Stimulated activated CD8-positive, alpha-beta memory T cell treated with anti-CD3 and anti-CD28 coated beads, Interleukin-2, amount 100 ng/mL, for 48 hours (primary cell): ENCODE measurements around the gene AARS2.

ENCODE experiments used
- DNase-seq, 2 donors: peaks; one replicate each; pipeline ENCODE4 v3.0.0-alpha.2; 2020; ENCODE audit warnings: low read depth in 2 of 2

Gene AARS2

DNA sequence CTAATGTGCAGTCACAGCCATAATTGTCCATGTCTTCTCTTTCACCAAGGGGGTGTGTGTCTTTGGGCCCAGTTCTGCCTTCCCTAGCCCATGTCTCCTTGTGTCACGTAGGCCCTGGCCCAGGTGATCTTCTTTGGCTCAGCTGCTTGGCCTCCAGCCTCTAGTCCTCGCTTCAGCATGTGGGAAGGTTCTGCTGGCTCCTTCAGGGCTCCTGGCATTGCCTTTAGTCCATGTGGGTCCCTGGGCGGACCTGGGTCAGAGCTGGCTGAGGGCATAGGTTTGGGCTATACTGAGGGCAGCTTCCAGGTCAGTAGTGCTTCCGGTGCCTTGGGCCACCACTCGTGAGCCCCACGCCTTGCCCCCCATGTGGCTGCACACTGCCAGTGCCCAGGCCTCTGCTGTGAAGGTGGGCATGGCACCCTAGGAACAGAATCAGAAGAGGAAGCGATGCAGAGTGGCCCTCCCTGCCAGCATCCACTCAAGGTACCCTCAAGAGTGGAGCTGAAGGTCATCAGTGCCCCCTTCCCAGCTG, 12.8 kb downstream of the AARS2 start:
- DNase-seq = no peak

DNA sequence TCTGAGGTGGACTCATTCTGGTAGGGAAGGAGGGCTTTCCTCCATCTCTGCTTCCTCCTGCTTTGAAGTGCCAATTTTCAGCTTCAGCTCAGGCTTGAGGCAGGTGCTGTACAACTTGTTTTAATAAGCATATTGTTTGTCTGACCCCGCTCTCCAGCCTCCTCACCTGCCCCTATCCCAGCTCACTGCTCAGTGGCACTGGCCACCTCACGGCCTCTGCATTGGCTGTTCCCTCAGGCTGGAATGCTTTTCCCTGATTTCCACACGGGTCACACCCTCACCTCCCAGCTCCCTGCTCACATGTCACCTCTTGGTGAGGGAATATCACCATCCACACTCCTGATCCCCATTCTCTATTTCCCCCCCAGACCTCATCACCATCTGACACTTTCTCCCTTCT, 14.3 kb downstream of the AARS2 start:
- DNase-seq = no peak

DNA sequence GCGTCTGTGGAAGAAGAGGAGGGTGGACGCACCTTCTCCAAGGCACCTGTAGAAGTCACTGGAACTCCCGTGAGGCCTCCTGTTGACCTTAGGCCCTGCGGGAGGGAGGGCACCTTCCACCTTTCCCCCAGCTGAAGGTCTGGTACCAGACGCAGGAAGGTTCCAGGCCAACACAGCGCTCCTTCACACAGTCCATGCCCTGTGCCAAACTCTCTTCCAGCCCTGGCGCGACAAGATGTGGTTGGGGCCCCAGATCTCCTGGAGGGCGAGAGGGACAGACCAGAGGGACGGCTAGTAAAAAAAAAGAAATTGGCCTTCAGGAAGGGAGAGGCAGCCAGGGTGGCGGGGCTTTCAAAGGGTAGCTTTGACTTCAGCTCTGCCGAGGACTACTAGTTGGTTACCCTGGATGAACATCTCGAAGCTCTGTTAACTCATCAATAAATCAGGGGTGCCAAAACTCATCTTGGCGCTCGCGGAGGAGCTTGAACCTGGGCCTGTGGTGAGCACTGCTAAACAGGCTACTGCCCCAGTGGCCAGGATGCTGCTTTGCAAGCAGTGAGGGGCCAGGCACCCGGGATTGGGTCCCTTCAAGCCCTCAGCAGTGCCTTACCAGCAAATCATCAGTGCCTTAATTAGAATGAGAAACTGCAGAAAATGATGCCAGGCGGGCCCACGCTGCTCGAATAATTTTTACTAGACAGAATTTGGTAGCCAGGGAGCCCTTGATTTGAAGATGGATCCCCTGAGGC, 14.9 kb downstream of the AARS2 start:
- no peak for DNase-seq

DNA sequence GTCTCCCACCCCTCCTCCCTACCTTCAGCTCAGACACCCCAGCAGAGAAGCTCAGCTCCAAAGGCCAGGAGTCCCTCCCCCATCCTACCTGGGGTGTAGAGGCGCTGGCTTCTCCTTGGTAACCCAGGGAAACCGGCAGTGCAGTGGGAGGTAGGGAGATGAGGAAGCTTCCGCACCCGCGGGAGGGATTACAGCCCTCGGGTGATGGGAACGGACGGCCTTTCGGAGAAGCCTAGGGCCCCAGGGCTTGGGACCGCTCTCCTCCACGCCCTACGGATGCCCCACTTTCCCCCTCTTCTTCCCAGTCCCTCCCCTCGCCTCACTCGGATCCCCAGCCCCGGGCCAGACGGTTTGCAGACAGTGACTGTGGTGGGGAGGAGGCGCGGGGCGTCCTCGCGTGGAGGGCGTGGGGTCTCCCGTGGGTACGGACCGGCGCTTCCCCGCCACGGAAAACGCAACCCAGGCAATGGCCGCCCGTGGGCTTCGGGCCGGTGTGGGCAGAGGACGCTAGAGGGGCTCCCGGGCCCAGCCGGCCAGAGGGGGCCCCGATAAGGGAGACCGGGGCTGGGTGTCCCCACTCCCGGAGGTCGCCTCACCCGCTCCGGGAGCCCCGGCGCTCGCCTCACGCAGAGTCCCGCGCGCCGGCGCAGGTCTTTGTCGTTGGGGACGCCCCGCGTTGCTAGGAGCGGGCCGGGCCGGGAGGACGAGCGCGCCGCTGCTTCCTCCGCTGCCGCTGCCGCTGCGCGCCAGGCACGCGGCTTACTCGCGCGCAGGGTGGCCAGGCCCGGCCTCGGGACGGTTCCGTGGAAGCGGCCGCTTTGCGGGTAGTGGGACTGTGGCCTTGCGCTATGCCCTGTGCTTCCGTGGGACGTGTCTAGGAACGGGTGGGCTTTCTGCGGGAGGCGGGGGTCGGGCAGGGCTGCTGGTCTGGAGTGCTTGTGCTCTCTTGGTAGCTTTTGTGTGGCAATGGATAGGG, 15.8 kb downstream of the AARS2 start:
- peak; percentile 27 to 31 for DNase-seq

DNA sequence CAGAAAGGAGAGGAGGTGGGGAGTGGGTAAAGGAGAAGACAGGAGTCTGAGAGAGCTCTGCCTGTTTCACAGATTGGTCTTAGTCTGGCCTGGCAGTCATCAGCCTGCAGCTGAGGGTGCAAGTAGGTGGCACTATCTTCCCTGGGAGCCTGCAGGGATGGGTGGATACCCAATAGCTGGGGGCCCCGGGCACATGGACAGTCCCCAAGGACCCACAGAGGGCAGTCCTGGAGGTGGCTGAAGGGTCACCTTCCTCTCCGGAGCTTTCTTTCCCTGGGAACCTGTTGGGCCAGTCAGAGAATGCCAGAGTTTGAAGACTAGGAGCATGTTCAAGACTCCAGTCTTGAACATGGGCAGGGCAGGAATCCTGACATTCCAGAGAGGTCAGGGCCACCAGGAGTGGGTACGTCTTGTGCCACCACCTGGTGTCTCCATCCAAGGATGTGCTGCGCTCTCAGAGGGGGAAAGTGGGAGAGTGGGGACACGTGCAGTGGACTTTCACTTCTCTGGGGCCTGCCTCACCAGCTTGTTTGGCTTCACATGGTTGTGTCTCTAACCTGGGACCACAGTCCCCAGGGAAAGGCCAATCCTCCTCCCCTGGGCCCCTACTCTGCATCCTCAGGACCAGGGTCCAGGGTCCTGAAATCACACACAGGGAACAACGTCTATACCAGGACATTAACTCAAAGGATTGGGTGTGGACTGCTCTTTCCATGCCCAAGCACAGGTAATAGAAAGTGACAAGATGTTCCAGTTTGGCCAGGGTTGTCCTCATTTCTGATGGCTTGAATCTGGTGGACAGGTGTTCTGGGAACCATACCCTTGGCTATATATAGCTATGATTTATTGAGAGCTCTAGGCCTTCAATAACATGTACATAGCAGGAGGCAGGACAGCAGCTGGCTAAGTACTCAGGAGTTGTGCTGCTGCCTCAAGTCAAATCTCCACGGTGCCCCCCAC, 18.0 kb downstream of the AARS2 start:
- DNase-seq = no peak

DNA sequence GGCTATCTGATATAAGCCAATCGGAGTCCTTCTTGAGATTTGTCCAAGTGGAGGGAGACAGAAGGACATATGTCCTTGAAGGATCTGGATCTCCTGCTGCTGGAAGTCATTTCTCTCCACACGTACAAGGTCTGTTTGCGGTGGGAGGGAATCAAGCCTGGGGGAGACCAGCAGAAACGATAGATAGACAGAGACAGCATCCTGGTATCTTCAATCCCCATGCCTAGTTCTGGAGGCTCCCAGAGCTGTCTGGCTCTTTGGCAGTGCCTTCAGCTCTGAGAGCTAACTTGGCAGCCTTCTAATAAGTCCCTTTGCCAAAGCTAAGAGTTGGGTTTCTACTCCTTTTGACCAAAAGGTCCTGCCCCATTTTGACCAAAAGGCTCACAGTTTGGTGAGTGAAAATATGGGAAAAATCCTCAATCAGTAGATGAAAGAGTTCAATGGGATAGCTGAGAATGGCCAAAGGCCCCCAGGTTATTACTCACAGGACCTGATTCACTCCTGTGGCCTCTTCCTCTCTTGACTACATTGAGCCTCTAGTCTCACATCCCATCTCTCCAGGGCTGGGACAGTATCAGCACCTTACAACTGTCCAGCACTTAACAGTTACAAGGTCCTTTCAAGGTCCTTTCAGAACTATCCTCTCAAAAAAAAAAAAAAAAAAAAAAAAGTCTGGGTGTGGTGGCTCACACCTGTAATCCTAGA, 20.3 kb downstream of the AARS2 start:
- DNase-seq = no peak

DNA sequence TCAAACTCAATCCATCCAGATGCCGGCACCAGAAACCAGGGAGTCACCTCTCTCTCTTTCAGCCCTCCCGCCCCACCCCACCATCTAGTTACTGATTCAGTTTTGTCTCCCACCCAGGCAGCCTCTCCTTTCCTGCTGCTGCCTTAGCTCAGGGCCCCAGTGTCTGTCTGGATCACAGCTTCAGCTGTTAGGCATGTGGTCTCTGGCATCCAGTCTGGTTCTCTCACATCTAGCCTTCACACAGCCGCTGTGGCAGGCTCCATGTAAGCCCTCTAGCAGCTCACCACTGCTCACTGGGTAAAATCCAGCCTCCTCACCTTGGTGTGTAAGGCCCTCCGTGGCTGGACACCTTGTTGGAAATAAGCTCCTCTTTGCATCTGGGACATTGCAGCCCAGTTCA, 21.3 kb downstream of the AARS2 start:
- no peak for DNase-seq

DNA sequence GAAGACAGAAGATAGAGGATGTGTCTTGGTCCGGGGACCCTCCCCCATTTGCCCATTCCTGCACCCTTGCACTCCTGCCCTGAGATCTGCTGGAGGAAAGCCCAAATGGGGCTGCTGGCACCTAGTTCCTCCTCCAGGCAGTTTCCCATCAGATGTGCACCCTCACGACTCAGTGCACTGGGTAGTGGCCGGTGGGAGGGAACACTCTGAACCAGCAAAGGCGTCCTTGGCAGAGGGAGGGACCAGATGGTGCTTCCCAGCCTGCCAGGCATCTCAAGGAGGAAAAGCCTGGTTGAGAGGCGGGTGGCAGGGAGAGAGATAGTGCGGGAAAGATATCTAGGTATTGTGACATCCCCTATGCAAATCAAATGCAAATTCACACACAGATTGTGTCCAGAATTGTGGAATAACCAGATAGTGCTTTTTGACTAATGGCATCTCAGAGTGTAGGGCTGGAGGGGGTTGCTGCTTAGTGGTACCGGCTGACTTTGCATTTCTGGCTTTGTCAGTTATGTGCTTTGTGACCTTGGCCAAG, 23.4 kb downstream of the AARS2 start:
- no peak for DNase-seq

DNA sequence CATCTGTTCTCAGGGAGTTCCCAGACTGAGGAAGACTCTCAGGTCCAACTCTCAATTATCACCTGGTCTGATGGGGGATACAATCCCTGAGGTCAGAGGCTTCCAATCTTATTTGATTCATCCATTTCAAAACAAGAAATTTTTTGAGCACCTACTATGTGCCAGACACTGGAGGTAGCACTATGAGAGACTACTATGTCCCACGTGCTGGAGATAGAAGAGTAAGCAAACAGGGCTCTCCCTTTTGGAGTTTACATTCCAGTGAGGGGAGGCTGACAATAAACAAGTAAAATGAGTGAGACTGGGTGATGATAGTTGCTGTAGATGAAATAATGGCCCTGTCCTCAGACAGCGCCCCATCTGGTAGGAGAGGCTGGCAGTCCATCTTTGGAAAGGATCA, 26.4 kb downstream of the AARS2 start:
- no peak for DNase-seq

DNA sequence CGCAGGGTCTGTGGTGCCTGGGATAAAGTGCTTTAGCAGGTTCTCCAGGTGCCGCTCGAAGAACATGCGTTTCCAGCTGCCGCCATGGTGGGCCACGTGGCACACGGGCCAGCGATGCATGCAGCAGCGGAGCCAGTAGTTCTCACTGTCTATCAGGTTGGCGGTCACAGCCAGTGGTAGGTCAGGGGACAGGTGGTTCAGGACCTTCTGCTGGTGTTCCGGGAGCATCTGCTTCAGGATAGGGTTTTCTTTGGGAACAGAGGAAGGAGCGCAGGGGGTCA, 26.9 kb downstream of the AARS2 start:
- DNase-seq = no peak

DNA sequence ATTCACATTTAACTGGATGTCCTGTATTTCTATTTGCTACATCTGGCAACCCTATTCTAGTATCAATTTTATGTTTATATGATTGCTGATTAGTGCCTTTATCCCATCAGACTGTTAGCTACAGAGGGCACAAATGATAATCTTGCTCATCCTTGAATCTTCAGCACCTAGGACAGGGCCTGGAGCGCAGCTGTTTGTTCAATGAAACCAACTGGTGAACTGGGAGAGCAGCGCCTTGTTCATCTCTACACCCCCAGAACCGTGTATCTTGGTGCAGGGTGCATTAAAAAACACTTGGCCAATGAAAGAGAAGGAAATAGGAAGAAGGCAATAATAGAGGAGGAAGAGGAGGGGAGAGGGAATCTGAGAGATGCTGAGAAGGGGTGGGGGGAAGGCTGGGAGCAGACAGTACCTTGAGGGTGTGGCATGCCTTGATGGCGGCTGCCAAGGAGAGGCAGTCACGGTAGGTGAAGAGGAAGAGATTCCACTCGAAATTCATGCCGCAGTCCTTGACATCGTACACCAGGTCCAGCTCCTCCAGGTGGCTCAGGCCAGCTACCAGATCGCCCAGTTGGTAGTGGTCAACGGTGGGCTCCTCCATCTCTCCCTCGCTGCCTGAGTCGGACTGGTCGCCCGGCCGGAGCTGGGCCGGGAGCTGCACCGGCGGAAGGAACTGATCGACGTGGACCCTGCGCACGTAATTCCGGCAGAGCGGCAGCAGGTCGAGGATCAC, 27.4 kb downstream of the AARS2 start:
- DNase-seq = no peak

DNA sequence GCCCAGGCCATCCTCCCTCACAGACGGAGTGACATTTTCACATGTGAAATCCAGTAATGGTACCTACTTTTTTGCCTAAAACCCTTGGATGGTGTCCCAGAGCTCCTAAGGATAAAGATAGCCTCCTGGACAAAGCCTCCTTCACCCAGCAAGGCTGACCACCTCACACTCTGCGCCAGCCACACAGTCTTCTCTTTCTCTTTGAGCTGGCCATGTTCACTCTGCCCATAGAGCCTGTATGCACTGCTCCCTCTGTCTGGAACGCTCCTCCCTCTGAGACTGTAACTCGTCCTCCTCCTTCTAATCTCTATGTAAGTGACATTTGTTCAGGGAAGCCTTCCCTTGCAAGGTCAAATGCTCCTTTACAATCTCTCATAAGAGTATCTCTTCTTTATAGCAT, 28.3 kb downstream of the AARS2 start:
- no peak for DNase-seq

DNA sequence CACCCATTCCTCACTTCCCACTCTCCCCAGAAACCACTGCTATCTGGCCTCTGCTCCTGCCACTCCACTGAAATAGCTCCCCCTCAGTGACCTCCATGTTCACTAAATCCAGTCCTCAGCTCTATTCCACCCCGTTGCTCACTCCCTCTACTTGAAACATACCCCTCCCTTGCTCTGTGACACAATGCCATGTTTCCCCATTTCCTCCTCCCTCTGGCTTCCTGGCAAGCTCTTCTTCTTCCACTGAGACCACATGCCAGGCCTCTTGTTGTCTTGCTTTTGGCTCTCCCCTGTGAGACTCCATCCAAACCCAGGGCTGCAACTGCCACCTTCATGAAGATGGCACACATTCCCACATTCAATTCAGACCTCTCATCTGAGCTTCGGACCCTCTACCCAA, 29.0 kb downstream of the AARS2 start:
- DNase-seq = no peak

DNA sequence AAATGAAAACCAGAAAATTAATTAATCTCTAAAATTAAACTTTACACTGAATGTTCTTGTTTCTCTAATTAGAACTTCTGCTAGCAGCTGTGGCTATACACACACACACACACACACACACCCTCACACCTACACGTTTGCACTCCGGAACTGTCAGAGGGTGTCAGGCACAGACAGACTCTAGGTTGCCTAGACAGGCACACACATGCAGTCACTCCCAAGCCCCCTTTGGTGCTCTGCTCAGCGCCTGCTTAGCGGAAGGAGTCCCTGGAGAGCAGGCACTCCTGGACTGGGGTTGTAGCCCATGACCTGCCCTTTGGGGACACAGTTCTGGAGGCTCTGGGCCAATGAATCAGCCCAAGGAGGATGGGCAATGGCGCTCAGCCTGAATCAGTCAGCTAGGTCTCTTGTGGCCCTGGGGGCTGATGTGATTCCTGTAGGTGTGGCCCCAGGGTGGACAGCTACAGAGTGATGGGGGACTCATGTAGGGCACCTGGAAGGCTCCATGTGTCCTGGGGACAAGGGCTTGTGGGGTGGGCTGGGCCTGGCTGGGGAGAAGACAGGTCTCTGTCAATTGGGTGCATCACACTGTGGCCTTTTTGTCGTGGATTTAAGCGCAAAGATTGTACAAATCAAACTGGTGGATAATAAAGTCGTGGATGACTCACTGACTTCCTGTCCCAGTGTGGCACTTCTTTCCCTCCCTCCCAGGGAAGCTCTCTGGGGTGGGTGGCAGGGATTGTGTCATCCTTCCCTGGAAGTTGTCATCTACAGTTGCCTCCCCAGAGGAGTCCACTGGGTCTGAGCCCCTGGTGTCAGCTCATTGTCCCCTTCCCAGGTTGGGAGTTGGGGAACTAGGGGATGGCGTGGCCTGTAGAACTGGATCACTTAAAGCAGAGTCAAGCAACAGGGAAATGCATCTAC, 34.1 kb downstream of the AARS2 start:
- no peak for DNase-seq

DNA sequence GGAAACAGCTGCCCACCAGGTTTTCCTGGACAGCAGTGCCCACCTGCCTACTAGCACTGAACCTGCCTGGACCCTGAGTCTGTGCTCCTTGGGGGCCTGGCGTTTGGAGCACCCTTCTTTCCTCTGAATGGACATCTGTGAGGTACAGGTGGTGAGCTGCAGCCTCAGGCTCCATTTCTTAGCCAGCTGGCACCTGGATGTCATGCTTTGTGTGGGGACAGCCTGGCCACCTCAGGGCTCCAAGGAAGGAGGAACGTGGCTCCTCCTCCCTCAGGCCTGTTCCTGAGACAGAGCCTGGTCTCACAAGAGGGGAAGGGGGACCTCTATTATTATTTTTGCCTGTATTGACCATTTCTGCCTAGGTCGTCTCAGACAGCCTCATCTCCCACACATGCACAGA, 34.8 kb downstream of the AARS2 start:
- no peak for DNase-seq

DNA sequence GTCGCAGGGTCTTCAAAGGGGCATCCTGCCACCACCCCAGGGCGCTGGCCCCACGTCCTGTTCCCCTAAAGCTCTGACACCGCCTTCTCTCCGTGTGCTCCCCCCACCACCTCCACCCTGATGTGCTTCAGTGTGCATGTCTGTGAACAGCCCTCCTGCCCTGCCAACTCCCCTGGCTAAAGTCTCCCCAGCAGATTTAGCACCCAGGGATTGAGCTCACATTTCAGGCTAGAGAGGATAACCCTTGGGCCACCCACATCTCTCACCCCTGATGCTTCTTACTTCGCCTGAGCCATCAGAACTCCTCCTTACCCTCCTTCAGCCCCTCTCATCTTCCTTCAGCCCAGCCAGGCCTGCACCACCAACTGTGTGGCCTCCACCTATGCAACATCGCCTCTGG, 35.4 kb downstream of the AARS2 start:
- DNase-seq = no peak

DNA sequence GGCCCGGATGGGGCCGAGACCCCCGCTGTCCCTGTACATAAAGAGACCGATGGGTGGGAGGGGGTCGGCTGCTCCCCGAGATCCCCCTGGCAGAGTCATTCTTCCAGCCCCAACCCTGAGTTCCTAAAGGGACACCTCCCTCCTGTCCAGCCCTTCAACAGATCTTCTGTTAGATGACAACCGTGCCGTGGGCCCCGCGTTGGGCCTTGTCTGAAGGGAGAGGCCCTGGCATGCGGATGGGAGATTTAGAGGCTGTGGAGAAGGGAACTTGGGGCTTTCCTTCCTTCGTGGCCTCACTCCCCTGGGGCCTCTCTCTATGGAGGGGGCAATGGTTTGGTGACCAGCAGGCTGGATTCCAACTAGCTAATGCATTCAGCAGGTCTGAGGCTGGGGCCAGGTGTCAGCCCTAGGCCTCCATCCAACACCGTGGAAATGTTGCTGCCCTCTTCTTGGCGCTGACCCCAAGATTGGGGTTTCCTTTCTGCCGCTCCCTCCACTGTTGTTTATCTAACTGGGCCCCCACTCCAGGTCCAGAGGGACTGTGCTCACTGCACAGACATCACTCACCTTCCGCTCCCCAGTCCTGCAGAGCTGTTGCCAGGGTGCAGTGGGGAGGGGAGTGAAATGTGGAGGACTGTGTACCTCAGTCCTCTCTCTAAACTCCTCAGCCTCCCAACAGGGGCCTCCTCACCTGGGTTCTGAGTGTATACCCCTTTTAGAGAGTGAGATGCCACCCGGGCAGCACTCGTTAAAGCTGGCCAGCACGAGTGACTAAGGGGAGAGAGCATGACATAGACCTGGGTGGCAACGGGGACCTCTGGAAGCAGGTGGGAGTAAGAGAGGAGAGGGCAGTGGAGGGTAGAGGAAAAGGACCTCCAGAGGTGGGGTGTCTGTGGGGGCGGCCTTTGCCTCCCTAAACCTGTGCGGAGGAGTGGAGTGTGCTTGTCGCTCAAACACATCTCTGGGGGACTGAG, 36.2 kb downstream of the AARS2 start:
- no peak for DNase-seq
